Measurements from ENCODE around the gene CD8A. TPM values are rescaled to one million over a fixed set of nuclear protein-coding genes. Genes with fewer than 3 reads are reported as not detected.

Gene CD8A
- total RNA-seq, 1 experiment from 2014 or later: not detected

DNA sequence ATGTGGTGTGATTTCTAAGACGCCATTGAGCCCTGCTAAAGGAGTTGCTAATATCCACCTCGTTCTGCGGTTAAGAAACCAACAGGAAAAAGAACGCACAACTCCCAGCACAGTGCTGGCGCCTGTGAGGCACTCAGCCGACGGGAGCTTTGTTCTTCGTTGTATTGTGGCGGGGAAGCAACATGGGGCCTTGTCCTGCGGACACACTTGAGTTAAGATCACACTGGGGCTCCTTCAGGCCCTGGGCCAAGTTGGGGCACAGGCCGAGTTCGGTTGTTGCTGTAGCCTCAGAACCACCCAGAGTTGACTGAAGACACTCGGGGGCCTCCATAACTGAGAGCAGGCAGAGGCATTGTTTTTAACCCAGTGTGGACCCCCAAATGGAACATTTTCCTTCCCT is 30.6 kb upstream of the CD8A start:
- no peak for DNase-seq (ENCODE audit: unreplicated experiment)
- ChIA-PET CTCF (no interaction called here), POLR2A (interaction anchor here (0.7 to 1.4 kb wide), 2 partner anchors 8 to 380 kb away, joined by 3 to 6 read pairs; no protein-coding TSS in a partner anchor)
- no peak for TF ChIP-seq CTCF (IDR thresholded peaks at IDR 0.05; ENCODE audit: unreplicated experiment)
- Mint-ChIP-seq H3K9me3 (ENCODE audit: unreplicated experiment) (no peaks in the 10 kb centered on the region), H3K4me3 (ENCODE audit: unreplicated experiment) (no peak overlapping the region), H3K27me3 (ENCODE audit: insufficient read depth, unreplicated experiment) (no peaks in the 10 kb centered on the region), H3K36me3 (ENCODE audit: insufficient read depth, unreplicated experiment) (no peaks in the 10 kb centered on the region), H3K4me1 (ENCODE audit: insufficient read depth, unreplicated experiment) (peaks cover 5% of the 10 kb centered on the region), H3K27ac (ENCODE audit: low read depth, unreplicated experiment) (no peak overlapping the region)
- intact Hi-C loops (cut with micrococcal nuclease): no loop called here
- BruUV-seq (replicated peaks): no TSS peak

DNA sequence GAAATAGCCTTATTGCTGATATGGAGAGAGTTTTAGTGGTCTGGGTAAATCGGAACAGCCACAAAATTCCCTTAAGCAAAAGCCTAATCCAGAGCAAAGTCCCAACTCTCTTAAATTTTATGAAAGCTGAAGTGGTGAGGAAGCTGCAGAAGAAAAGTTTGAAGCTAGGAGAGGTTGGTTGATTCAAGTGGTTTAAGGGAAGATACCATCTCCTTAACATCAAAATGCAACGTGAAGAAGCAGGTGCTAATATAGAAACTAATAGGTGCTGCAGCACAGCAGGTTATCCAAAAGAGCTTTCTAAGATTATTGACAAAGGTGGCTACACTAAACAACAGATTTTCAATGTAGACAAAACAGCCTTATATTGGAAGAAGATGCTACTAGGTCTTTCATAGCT is 28.2 kb upstream of the CD8A start:
- no peak overlapping the region for H3K27ac Mint-ChIP-seq (ENCODE audit: low read depth, unreplicated experiment)
- BruUV-seq (replicated peaks): no TSS peak
- no peak overlapping the region for H3K4me3 Mint-ChIP-seq (ENCODE audit: unreplicated experiment)
- DNase-seq (ENCODE audit: unreplicated experiment): no peak
- H3K36me3 Mint-ChIP-seq (ENCODE audit: insufficient read depth, unreplicated experiment): no peaks in the 10 kb centered on the region
- ChIA-PET POLR2A (no interaction called here), CTCF (interaction anchor here (1.1 kb wide), 1 partner anchor 10 kb away, joined by 7 read pairs; no protein-coding TSS in a partner anchor)
- no peak for TF ChIP-seq CTCF (IDR thresholded peaks at IDR 0.05; ENCODE audit: unreplicated experiment)
- H3K4me1 Mint-ChIP-seq (ENCODE audit: insufficient read depth, unreplicated experiment): peaks cover 5% of the 10 kb centered on the region
- H3K27me3 Mint-ChIP-seq (ENCODE audit: insufficient read depth, unreplicated experiment): no peaks in the 10 kb centered on the region
- intact Hi-C loops (cut with micrococcal nuclease): no loop called here
- H3K9me3 Mint-ChIP-seq (ENCODE audit: unreplicated experiment): no peaks in the 10 kb centered on the region

DNA sequence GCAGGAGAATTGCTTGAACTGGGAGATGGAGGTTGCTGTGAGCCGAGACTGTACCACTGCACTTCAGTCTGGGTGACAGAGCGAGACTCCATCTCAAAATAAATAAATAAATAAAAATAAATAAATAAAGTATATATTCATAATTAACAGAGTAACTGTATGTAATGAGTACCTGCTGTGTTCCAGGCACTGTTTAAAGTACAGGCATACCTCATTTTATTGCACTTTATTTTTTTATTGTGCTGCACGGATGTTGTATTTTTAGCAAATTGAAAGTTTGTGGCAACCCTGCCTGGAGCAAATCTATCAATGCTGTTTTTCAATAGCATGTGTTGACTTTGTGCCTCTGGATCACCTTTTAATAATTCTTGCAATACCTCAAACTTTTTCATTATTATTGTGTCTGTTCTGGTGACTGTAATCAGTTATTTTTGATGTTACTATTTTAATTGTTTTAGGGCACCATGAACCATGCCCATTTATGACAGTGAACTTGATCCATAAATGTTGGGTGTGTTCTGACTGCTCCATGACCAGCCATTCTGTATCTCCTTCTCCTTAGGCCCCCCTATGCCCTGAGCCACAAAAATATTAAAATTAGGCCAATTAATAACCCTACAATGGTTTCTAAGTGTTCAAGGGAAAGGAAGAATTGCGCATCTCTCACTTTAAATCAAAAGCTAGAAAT is 27.5 kb upstream of the CD8A start:
- Mint-ChIP-seq H3K4me3 (ENCODE audit: unreplicated experiment) (no peak overlapping the region), H3K27me3 (ENCODE audit: insufficient read depth, unreplicated experiment) (no peaks in the 10 kb centered on the region), H3K27ac (ENCODE audit: low read depth, unreplicated experiment) (no peak overlapping the region), H3K9me3 (ENCODE audit: unreplicated experiment) (no peaks in the 10 kb centered on the region), H3K36me3 (ENCODE audit: insufficient read depth, unreplicated experiment) (no peaks in the 10 kb centered on the region), H3K4me1 (ENCODE audit: insufficient read depth, unreplicated experiment) (peaks cover 5% of the 10 kb centered on the region)
- intact Hi-C loops (cut with micrococcal nuclease): no loop called here
- DNase-seq (ENCODE audit: unreplicated experiment): no peak
- CTCF ChIA-PET: interaction anchor here (1.1 kb wide), 1 partner anchor 10 kb away, joined by 7 read pairs; no protein-coding TSS in a partner anchor
- POLR2A ChIA-PET: no interaction called here
- no peak for TF ChIP-seq CTCF (IDR thresholded peaks at IDR 0.05; ENCODE audit: unreplicated experiment)
- no TSS peak for BruUV-seq (replicated peaks)

GRCh38 chr2:86815611-86816010 is 24.9 kb upstream of the CD8A start:
- TF ChIP-seq CTCF (IDR thresholded peaks at IDR 0.05; ENCODE audit: unreplicated experiment): no peak
- H3K4me3 Mint-ChIP-seq (ENCODE audit: unreplicated experiment): no peak overlapping the region
- H3K27me3 Mint-ChIP-seq (ENCODE audit: insufficient read depth, unreplicated experiment): no peaks in the 10 kb centered on the region
- H3K4me1 Mint-ChIP-seq (ENCODE audit: insufficient read depth, unreplicated experiment): no peaks in the 10 kb centered on the region
- H3K27ac Mint-ChIP-seq (ENCODE audit: low read depth, unreplicated experiment): no peak overlapping the region
- no TSS peak for BruUV-seq (replicated peaks)
- intact Hi-C loops (cut with micrococcal nuclease): no loop called here
- ChIA-PET POLR2A (interaction anchor here (0.7 kb wide), 1 partner anchor 352 kb away, joined by 3 read pairs; no protein-coding TSS in a partner anchor), CTCF (no interaction called here)
- no peak for DNase-seq (ENCODE audit: unreplicated experiment)
- no peaks in the 10 kb centered on the region for H3K9me3 Mint-ChIP-seq (ENCODE audit: unreplicated experiment)
- H3K36me3 Mint-ChIP-seq (ENCODE audit: insufficient read depth, unreplicated experiment): no peaks in the 10 kb centered on the region
